ENCODE measurements around the gene CEBPE. TPM values are rescaled to one million over a fixed set of nuclear protein-coding genes. Genes with fewer than 3 reads are reported as not detected.

CEBPE gene
- total and polyA plus RNA-seq, 2 donors (not counting 3 experiments of a cell fraction or from before 2014, with no cell fraction given), result not detected

GRCh38 chr14:23117371-23118020 lies 1.6 kb downstream of the CEBPE start:
- no peaks in the 10 kb centered on the region for H3K9me3 ChIP-seq (replicated peaks; ENCODE audit: control insufficient read depth, insufficient read depth, low read length)
- no peak overlapping the region for H3K4me3 ChIP-seq (replicated peaks in 1 of 3; ENCODE audit: insufficient read depth in 1 of 3, low read depth in 1 of 3, low read length in 3 of 3)
- FAIRE-seq (no peak), DNase-seq (ENCODE audit: low read depth, low spot score) (no peak)
- no peak overlapping the region for H3K9ac ChIP-seq (replicated peaks; ENCODE audit: extremely low read depth, insufficient read depth, low read length)
- no peak overlapping the region for H3K27ac ChIP-seq (ENCODE audit: insufficient read depth, low read depth, low read length)
- H2AFZ ChIP-seq (ENCODE audit: low read depth, low read length), result no peak overlapping the region
- intact Hi-C loops (cut with micrococcal nuclease) (no loop called here), dilution Hi-C loops (cut with MboI; ENCODE audit: extremely low pct_ligation_motif_present, low sequenced_read_pairs) (no loop called here)
- no peaks in the 10 kb centered on the region for H4K20me1 ChIP-seq (replicated peaks; ENCODE audit: control insufficient read depth, extremely low read depth, insufficient read depth, low read length)
- H3K27me3 ChIP-seq (ENCODE audit: control insufficient read depth in 2 of 2, insufficient read depth in 2 of 2, low read length in 2 of 2), result no peaks in the 10 kb centered on the region
- TF ChIP-seq JUN (IDR thresholded peaks at IDR 0.05; ENCODE audit: borderline replicate concordance, insufficient read depth, insufficient read length, low read depth) (no peak), EZH2 (IDR thresholded peaks at IDR 0.05; ENCODE audit: borderline replicate concordance, low read depth, low read length, severe bottlenecking) (no peak), GATA2 (IDR thresholded peaks at IDR 0.05; ENCODE audit: insufficient read depth, insufficient read length, low read depth, low read length) (no peak), FOS (IDR thresholded peaks at IDR 0.05; ENCODE audit: borderline replicate concordance, insufficient read depth, low read length) (no peak), MAX (IDR thresholded peaks at IDR 0.05; ENCODE audit: insufficient read depth, insufficient read length) (no peak), POLR2A (IDR thresholded peaks at IDR 0.05; ENCODE audit: low read depth, low read length) (no peak), CTCF (IDR thresholded peaks at IDR 0.05; ENCODE audit: extremely low read depth in 1 of 2, insufficient read depth in 1 of 2, low read depth in 1 of 2, low read length in 2 of 2) (no peak), MYC (IDR thresholded peaks at IDR 0.05; ENCODE audit: low read depth, low read length) (no peak), POLR2AphosphoS5 (IDR thresholded peaks at IDR 0.05; ENCODE audit: insufficient read depth, low read depth, low read length) (no peak)
- CTCF ChIA-PET, result interaction anchor here (1.5 kb wide), 1 partner anchor 70 kb away, joined by 3 read pairs; no protein-coding TSS in a partner anchor
- POLR2A ChIA-PET, result no interaction called here
- H3K4me2 ChIP-seq (ENCODE audit: insufficient read depth, low read length), result no peak overlapping the region
- no peaks in the 10 kb centered on the region for H3K9me1 ChIP-seq (replicated peaks; ENCODE audit: control insufficient read depth, extremely low read depth, insufficient read depth, low read length)
- H3K4me1 ChIP-seq (ENCODE audit: control insufficient read depth, extremely low read depth, insufficient read depth, low read length), result peaks cover 26% of the 10 kb centered on the region
- no peaks in the 10 kb centered on the region for H3K36me3 ChIP-seq (ENCODE audit: control insufficient read depth in 2 of 2, extremely low read depth in 1 of 2, insufficient read depth in 2 of 2, low read length in 2 of 2)
- BruUV-seq (replicated peaks), result no TSS peak
- no peaks in the 10 kb centered on the region for H3K79me2 ChIP-seq (ENCODE audit: control insufficient read depth, insufficient read depth, low read length)

Measured in endothelial cell of umbilical vein (primary cell).